H1 (cell line): ENCODE data around the gene PFDN6. TPM values are rescaled to one million over a fixed set of nuclear protein-coding genes. Genes with fewer than 3 reads are reported as not detected.
A peak's percentile ranks its signal among the peaks of the same experiment; 100 is the strongest.

Experiments used
- CTCF ChIA-PET: fragments of 300-600 bp; sonication (Branson Sonifier 250); formaldehyde crosslinking; loops from one replicate; lab custom pipeline; 2021; ENCODE audit not compliant: partially characterized antibody; lab: Charles Lee
- POLR2A ChIA-PET: fragments of 300-600 bp; sonication (Branson Sonifier 250); formaldehyde crosslinking; loops from one replicate; lab custom pipeline; 2021; ENCODE audit warnings: inconsistent platforms; ENCODE audit not compliant: partially characterized antibody; lab: Charles Lee
- DNase-seq, 2 experiments: peaks; one replicate each; pipeline versions ENCODE4 v3.0.0 to v3.0.0-alpha.2; 2010 to 2022; ENCODE audit warnings: low spot score in 2 of 2, low read depth in 1 of 2, mixed read lengths in 1 of 2
- FAIRE-seq: peaks from 2 replicates; lab custom pipeline; 2011; peaks lifted over from hg19 to GRCh38; lab: Jason Lieb, UNC
- H2AFZ ChIP-seq: 2 replicates; pipeline ENCODE4 v1.8.1; 2012; ENCODE audit warnings: low read length, inconsistent platforms
- H2AK5ac ChIP-seq: 2 replicates; pipeline ENCODE4 v1.6.1; 2013; ENCODE audit warnings: low read depth, low read length
- H2BK120ac ChIP-seq: replicated peaks from 2 replicates; pipeline ENCODE3; 2013; ENCODE audit warnings: low read depth, low read length, inconsistent platforms
- H2BK12ac ChIP-seq: 2 replicates; pipeline ENCODE4 v1.6.1; 2013; ENCODE audit warnings: low read depth, low read length
- H2BK15ac ChIP-seq: 2 replicates; pipeline ENCODE4 v1.6.1; 2013; ENCODE audit warnings: low read length
- H2BK20ac ChIP-seq: 2 replicates; pipeline ENCODE4 v1.6.1; 2013; ENCODE audit warnings: low read length
- H2BK5ac ChIP-seq: 2 replicates; pipeline ENCODE4 v1.6.1; 2013; ENCODE audit warnings: low read depth, low read length
- H3K14ac ChIP-seq: 2 replicates; pipeline ENCODE4 v1.6.1; 2013; ENCODE audit warnings: inconsistent platforms; ENCODE audit not compliant: insufficient read length
- H3K18ac ChIP-seq: 2 replicates; pipeline ENCODE4 v1.6.1; 2013; ENCODE audit warnings: low read length; ENCODE audit errors: extremely low read depth
- H3K23ac ChIP-seq: 2 replicates; pipeline ENCODE4 v1.6.1; 2013; ENCODE audit warnings: inconsistent platforms; ENCODE audit not compliant: insufficient read length
- H3K23me2 ChIP-seq: 2 replicates; pipeline ENCODE4 v1.6.1; 2013; ENCODE audit warnings: low read depth, low read length
- H3K27ac ChIP-seq: 2 replicates; pipeline ENCODE4 v1.6.1; 2011; ENCODE audit warnings: low read depth, low read length, inconsistent platforms
- H3K27me3 ChIP-seq, 4 experiments: replicated peaks in 1 of 4; 1 replicate in 1 of 4; 2 replicates in 3 of 4; pipeline versions ENCODE4 v1.6.1 to v1.8.1; 2011 to 2013; ENCODE audit warnings: low read length in 3 of 4, mild to moderate bottlenecking in 3 of 4, inconsistent platforms in 2 of 4, mixed read lengths in 2 of 4, moderate library complexity in 1 of 4; ENCODE audit not compliant: control insufficient read depth in 3 of 4, insufficient read depth in 3 of 4; ENCODE audit errors: extremely low read depth in 1 of 4
- H3K36me3 ChIP-seq, 4 experiments: 2 replicates each; pipeline versions ENCODE4 v1.6.1 to v1.8.1; 2011 to 2013; ENCODE audit warnings: mild to moderate bottlenecking in 4 of 4, low read length in 3 of 4, moderate library complexity in 2 of 4, control low read depth in 1 of 4, inconsistent platforms in 1 of 4; ENCODE audit not compliant: insufficient read depth in 4 of 4, control insufficient read depth in 2 of 4
- H3K4ac ChIP-seq: replicated peaks from 2 replicates; pipeline ENCODE3; 2013; ENCODE audit warnings: low read length, low read depth, mixed read lengths, inconsistent platforms; ENCODE audit not compliant: insufficient read length
- H3K4me1 ChIP-seq, 4 experiments: replicated peaks in 1 of 4; 1 replicate in 1 of 4; 2 replicates in 3 of 4; pipeline versions ENCODE4 v1.6.1 to v1.8.1; 2011 to 2013; ENCODE audit warnings: low read length in 3 of 4, inconsistent platforms in 2 of 4, mixed read lengths in 1 of 4; ENCODE audit not compliant: insufficient read depth in 4 of 4, control insufficient read depth in 3 of 4
- H3K4me2 ChIP-seq, 2 experiments: 2 replicates each; pipeline versions ENCODE4 v1.6.1 to v1.8.1; 2011 to 2013; ENCODE audit warnings: low read depth in 2 of 2, low read length in 2 of 2, control low read depth in 1 of 2, inconsistent platforms in 1 of 2, mild to moderate bottlenecking in 1 of 2; ENCODE audit not compliant: insufficient read depth in 1 of 2
- H3K4me3 ChIP-seq, 4 experiments: fragments of 200-600, 300-600 bp in 1 of 4; sonication (generic), shearing (Covaris generic), sonication (Bioruptor Twin) in 1 of 4; 2 replicates each; pipeline versions ENCODE4 v1.5.1 to v1.8.1; 2011 to 2016; ENCODE audit warnings: low read length in 4 of 4, low read depth in 3 of 4, control low read depth in 2 of 4, inconsistent platforms in 2 of 4, mild to moderate bottlenecking in 2 of 4, mixed read lengths in 1 of 4, moderate library complexity in 1 of 4; ENCODE audit not compliant: insufficient read depth in 2 of 4; ENCODE audit errors: extremely low read depth in 1 of 4
- H3K56ac ChIP-seq: replicated peaks from 2 replicates; pipeline ENCODE3; 2013; ENCODE audit warnings: low read depth, mild to moderate bottlenecking, mixed read lengths, low read length, inconsistent platforms; ENCODE audit not compliant: insufficient read length
- H3K79me1 ChIP-seq: 2 replicates; pipeline ENCODE4 v1.6.1; 2013; ENCODE audit warnings: low read depth, low read length, control low read depth
- H3K79me2 ChIP-seq, 2 experiments: 2 replicates each; pipeline versions ENCODE4 v1.6.1 to v1.8.1; 2012 to 2013; ENCODE audit warnings: low read length in 2 of 2, mild to moderate bottlenecking in 2 of 2, inconsistent platforms in 1 of 2; ENCODE audit not compliant: insufficient read depth in 2 of 2, control insufficient read depth in 1 of 2
- H3K9ac ChIP-seq, 4 experiments: replicated peaks in 1 of 4; 1 replicate in 1 of 4; 2 replicates in 3 of 4; pipeline versions ENCODE4 v1.6.1 to v1.8.1; 2011 to 2013; ENCODE audit warnings: low read depth in 3 of 4, low read length in 3 of 4, control low read depth in 2 of 4, mild to moderate bottlenecking in 2 of 4, moderate library complexity in 2 of 4, inconsistent platforms in 1 of 4; ENCODE audit errors: extremely low read depth in 1 of 4
- H3K9me3 ChIP-seq, 2 experiments: 2 replicates each; pipeline versions ENCODE4 v1.6.1 to v1.8.1; 2012 to 2013; ENCODE audit warnings: mild to moderate bottlenecking in 2 of 2, moderate library complexity in 2 of 2, control low read depth in 1 of 2, inconsistent platforms in 1 of 2, low read depth in 1 of 2, low read length in 1 of 2, mixed read lengths in 1 of 2; ENCODE audit not compliant: insufficient read depth in 2 of 2
- H4K20me1 ChIP-seq, 2 experiments: replicated peaks in 1 of 2; 2 replicates each; pipeline versions ENCODE3 to v1.8.1; 2011 to 2013; ENCODE audit warnings: inconsistent platforms in 2 of 2, low read length in 2 of 2, mild to moderate bottlenecking in 1 of 2; ENCODE audit not compliant: insufficient read depth in 2 of 2, control insufficient read depth in 1 of 2
- H4K5ac ChIP-seq: 2 replicates; pipeline ENCODE4 v1.6.1; 2013; ENCODE audit warnings: low read length, low read depth, mixed read lengths, inconsistent platforms; ENCODE audit not compliant: insufficient read length
- H4K8ac ChIP-seq: 2 replicates; pipeline ENCODE4 v1.8.0; 2013; ENCODE audit warnings: mild to moderate bottlenecking, moderate library complexity, low read length, inconsistent platforms; ENCODE audit not compliant: insufficient read depth; ENCODE audit errors: extremely low read depth
- H4K91ac ChIP-seq: replicated peaks from 2 replicates; pipeline ENCODE3; 2013; ENCODE audit warnings: low read length, mixed read lengths, inconsistent platforms; ENCODE audit not compliant: insufficient read length
- ATF2 ChIP-seq: IDR thresholded peaks from 2 replicates; pipeline ENCODE4 v1.6.1; 2012; ENCODE audit warnings: low read length, inconsistent platforms
- GABPA ChIP-seq: IDR thresholded peaks from 2 replicates; pipeline ENCODE4 v1.6.1; 2011; ENCODE audit warnings: mild to moderate bottlenecking, low read length, moderate library complexity, borderline replicate concordance; ENCODE audit not compliant: insufficient read depth
- HDAC2 ChIP-seq, 2 experiments: fragments of 300-600 bp in 1 of 2; sonication (generic) in 1 of 2; IDR thresholded peaks; 2 replicates each; pipeline ENCODE4 v1.6.1; 2011 to 2012; ENCODE audit warnings: low read depth in 2 of 2, low read length in 2 of 2, mild to moderate bottlenecking in 2 of 2, moderate library complexity in 2 of 2, borderline replicate concordance in 1 of 2, inconsistent platforms in 1 of 2
- POLR2AphosphoS5 ChIP-seq: IDR thresholded peaks from 2 replicates; pipeline ENCODE4 v1.6.1; 2011; ENCODE audit warnings: low read depth, low read length
- RXRA ChIP-seq: IDR thresholded peaks from 2 replicates; pipeline ENCODE4 v1.6.1; 2011; ENCODE audit warnings: low read depth, mild to moderate bottlenecking, low read length, moderate library complexity; ENCODE audit not compliant: insufficient read depth
- SIN3A ChIP-seq, 2 experiments: IDR thresholded peaks in 1 of 2; conservative IDR thresholded peaks in 1 of 2; 2 replicates each; pipeline ENCODE4 v1.6.1; 2011 to 2012; ENCODE audit warnings: low read length in 2 of 2, improper control_type of control experiment in 1 of 2, low read depth in 1 of 2, mild to moderate bottlenecking in 1 of 2
- SP4 ChIP-seq: IDR thresholded peaks from 2 replicates; pipeline ENCODE4 v1.6.1; 2012; ENCODE audit warnings: low read length, inconsistent platforms
- SUZ12 ChIP-seq: fragments of 200-600 bp; sonication (generic); IDR thresholded peaks from 2 replicates; pipeline ENCODE4 v1.6.1; 2012; ENCODE audit warnings: mild to moderate bottlenecking, inconsistent platforms, low read length, moderate library complexity, mixed read lengths
- WGBS, 2 experiments: shearing (Covaris generic) in 1 of 2; methylation state at CpG; one replicate each; pipeline versions ENCODE4 v1.1.6 to v1.1.7; 2013 to 2015; ENCODE audit warnings: low lambda C conversion rate in 2 of 2, mixed read lengths in 2 of 2, inconsistent platforms in 1 of 2, low coverage in 1 of 2, missing lambda C conversion rate in 1 of 2; ENCODE audit not compliant: insufficient replicate concordance in 2 of 2, insufficient coverage in 1 of 2, insufficient read length in 1 of 2; ENCODE audit errors: extremely low coverage in 1 of 2, missing lambda C conversion rate in 1 of 2; 5-methylcytosine and 5-hydroxymethylcytosine counted together
- polyA plus RNA-seq, 7 experiments: library from polyadenylated mRNA; depleted of rRNA in 3 of 7; stranded (reverse) in 5 of 7; unstranded in 2 of 7; fragments of >200 nt in 5 of 7; fragments of 200-250 nt in 2 of 7; gene quantifications; 1 replicate in 5 of 7; 2 replicates in 1 of 7; 4 replicates in 1 of 7; pipeline versions ENCODE4 v1.2.1 to v1.2.3, GENCODE V29; 2011 to 2013; ENCODE audit warnings: missing spikeins in 2 of 7, mixed read lengths in 2 of 7
- total RNA-seq: library from RNA; stranded (reverse); fragmentation: NEBNext Ultra II Directional; extraction: Animal tissue kit (Norgen Biotek cat#: 25700); gene quantifications from 2 replicates; pipeline ENCODE4 v1.2.1, GENCODE V29; 2021

Gene PFDN6
- total and polyA plus RNA-seq, 2 of the 8 experiments (the other 6 are each of a cell fraction or from before 2014, with no cell fraction given), result 32.0 to 95.7 TPM

- no peak within 1 kb of the TSS for H2BK20ac ChIP-seq
- H3K27me3 ChIP-seq, result no peaks in the 10 kb centered on the region
- no peak within 1 kb of the TSS for H3K4ac ChIP-seq
- H3K23me2 ChIP-seq, result peaks cover 26% of the 10 kb centered on the region
- ChIA-PET CTCF (interaction anchor here (1.2 to 2.4 kb wide), 5 partner anchors 13 to 37 kb away, joined by 7 to 17 read pairs (median 12); partner anchors contain the start of genes B3GALT4 and RGL2), POLR2A (interaction anchor here (0.6 to 6.3 kb wide), 17 partner anchors 12 to 1498 kb away, joined by 3 to 37 read pairs (median 4); partner anchors contain the start of genes B3GALT4, PFDN6, RGL2 and RPS18)
- H3K4me2 ChIP-seq, result peak within 1 kb of the TSS; percentile 93 to 95
- peak within 1 kb of the TSS; percentile 44 for H2BK120ac ChIP-seq
- peak within 1 kb of the TSS; percentile 83 for H3K18ac ChIP-seq
- no peak within 1 kb of the TSS for H4K5ac ChIP-seq
- peak within 1 kb of the TSS; percentile 79 for H3K56ac ChIP-seq
- peaks cover 0 to 21% (median 12%) of the 10 kb centered on the region in 4 experiments; a peak in 6 of 7 replicates for H3K4me1 ChIP-seq
- peak within 1 kb of the TSS; percentile 56; the same call in 1 of the 2 replicates for H2BK5ac ChIP-seq
- DNase-seq, result peak in 1 of 2 experiments; percentile 74
- no peak for FAIRE-seq
- H2AK5ac ChIP-seq, result no peak within 1 kb of the TSS; the same call in 1 of the 2 replicates
- peak within 1 kb of the TSS; percentile 59 to 74 (median 63) for H3K9ac ChIP-seq
- H2AFZ ChIP-seq, result peak within 1 kb of the TSS; percentile 55; the same call in 1 of the 2 replicates
- whole genome bisulfite sequencing, 2 experiments, result 3% methylated on average over 35 of the region's 47 CpGs; no CpG with 5 or more reads in 1 of the 2 experiments
- H3K4me3 ChIP-seq, result peak within 1 kb of the TSS; percentile 84 to 89 (median 88)
- peak within 1 kb of the TSS; percentile 66 for H4K91ac ChIP-seq
- peaks cover 0 to 6% (median 1%) of the 10 kb centered on the region in 4 experiments; a peak in 3 of 8 replicates for H3K36me3 ChIP-seq
- peak within 1 kb of the TSS; percentile 23; the same call in 1 of the 2 replicates for H3K27ac ChIP-seq
- H3K79me1 ChIP-seq, result no peaks in the 10 kb centered on the region
- H4K20me1 ChIP-seq, result no peaks in the 10 kb centered on the region
- no peaks in the 10 kb centered on the region for H3K9me3 ChIP-seq
- H2BK12ac ChIP-seq, result peak within 1 kb of the TSS; percentile 75; the same call in 1 of the 2 replicates
- H3K23ac ChIP-seq, result no peak within 1 kb of the TSS
- peak within 1 kb of the TSS; percentile 72; the same call in 1 of the 2 replicates for H2BK15ac ChIP-seq
- no peak within 1 kb of the TSS for H3K14ac ChIP-seq
- H3K79me2 ChIP-seq, result no peaks in the 10 kb centered on the region
- peak within 1 kb of the TSS; percentile 81 for H4K8ac ChIP-seq
- no peak for TF ChIP-seq GABPA
- TF ChIP-seq HDAC2 (IDR thresholded peaks at IDR 0.05; ENCODE audit: borderline replicate concordance in 1 of 2, low read depth in 2 of 2, low read length in 2 of 2), result no peak
- TF ChIP-seq POLR2AphosphoS5, result no peak
- no peak for TF ChIP-seq ATF2
- TF ChIP-seq SUZ12, result 0 out of 2 replicates have a peak, but pooled peaks have one; percentile 27
- TF ChIP-seq SP4, result no peak
- TF ChIP-seq RXRA, result no peak
- TF ChIP-seq SIN3A (conservative IDR thresholded peaks at IDR 0.05 in 1 of 2, IDR thresholded peaks at IDR 0.05 in 1 of 2; ENCODE audit: low read depth in 1 of 2, low read length in 2 of 2), result peak; percentile 47 to 50; a peak in 1 of 4 replicates
Observed at GRCh38 chr6:33313709-33314514, 24.5 kb downstream of the PFDN6 start, which contains the start of gene TAPBP. Gene TAPBP, minus strand, starts transcription at chr6:33314078. Its CDS starts 37 bp downstream, at chr6:33314041.
